Stimulated activated CD8-positive, alpha-beta memory T cell treated with anti-CD3 and anti-CD28 coated beads, Interleukin-15, amount 100 ng/mL, for 1 hour (primary cell): ENCODE results near the gene EPHB2.
"Not testable (repeated sequence)": the region's sequence is repeated elsewhere in the genome, so short reads cannot be mapped to it uniquely, and the experiment has no call there.

Experiments used
- DNase-seq: peaks from one replicate; pipeline ENCODE4 v3.0.0-alpha.2; 2020; ENCODE audit warnings: low read depth

Gene EPHB2

DNA sequence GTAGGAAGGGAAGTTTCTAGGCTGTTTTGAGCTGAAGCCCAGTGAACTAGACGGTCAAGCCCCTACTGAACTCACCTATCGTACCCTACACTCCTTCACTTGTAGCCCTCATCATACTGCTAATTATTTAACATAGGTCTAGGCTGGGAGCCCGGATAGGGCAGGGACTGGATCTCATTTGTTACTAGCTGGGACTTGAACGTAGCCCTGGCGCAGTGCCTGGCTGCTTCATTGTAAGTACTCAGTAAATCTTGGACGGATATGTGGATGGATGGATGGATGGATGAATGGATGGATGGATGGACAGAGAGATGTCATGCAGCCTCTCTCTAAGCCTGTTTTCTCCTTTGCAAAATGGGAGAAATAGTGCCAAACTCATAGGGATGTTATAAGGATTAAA lies 129.2 kb downstream of the EPHB2 start:
- no peak for DNase-seq

DNA sequence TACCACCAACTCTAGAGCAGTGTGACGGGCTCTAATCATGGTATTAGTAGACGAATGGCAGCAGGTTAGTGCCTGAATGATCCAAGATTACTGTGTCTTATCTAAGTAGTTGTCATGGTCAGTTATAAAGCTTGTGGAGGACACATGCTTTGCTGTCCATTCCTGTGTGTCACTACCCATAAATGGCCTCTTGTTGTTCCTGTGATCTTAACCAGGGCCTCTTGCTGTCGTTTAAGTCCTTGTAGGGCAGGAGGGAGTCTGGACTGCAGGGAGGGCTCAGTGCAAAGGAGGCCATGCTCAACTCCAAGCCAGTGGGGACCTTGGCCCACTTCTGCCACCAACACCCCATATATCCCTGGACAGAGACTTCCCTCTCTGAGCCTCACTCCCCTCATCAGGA lies 130.5 kb downstream of the EPHB2 start:
- DNase-seq = no peak

DNA sequence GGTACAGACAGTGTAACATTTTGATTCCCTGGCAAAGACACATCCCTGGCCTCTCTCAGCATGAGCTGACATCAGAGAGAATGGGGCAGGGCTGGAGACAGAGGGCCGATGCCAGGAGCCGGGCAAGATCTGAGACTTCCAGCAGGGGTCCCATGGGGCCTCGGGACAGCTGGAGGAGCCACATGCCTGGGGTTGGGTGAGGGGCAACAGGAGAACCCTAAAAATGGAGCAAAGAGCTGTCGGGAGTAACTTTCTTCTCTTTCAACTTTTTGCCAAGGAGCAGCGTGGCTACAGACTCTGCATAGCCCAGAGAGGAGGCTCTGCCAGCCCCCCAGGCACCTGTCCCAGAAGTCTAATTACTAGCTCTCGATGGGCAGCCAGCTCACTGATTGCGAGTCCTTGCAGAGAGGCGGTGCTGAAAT lies 131.2 kb downstream of the EPHB2 start:
- DNase-seq = no peak

DNA sequence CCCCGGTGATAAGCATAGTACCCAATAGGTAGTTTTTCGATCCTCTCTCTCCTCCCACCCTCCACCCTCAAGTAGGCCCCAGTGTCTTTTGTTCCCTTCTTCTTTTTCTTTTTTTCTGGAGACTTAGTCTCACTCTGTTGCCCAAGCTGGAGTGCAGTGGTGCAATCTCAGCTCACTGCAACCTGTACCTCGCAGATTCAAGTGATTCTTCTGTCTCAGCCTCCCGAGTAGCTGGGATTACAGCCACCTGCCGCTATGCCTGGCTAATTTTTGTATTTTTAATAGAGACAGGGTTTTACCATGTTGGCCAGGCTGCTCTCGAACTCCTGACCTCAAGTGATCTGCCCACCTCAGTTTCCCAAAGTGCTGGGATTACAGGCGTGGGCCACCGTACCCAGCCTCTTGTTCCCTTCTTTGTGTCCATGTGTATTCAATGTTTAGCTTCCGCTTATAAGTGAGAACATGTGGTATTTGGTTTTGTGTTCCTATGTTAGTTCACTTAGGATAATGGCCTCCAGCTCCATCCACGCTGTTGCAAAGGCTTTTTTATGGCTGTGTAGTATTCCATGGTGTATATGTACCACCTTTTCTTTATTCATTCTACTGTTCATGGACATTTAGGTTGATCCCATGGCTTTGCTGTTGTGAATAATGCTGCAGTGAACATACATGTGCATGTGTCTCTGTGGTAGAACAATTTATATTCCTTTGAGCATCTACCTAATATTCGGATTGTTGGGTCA lies 133.0 kb downstream of the EPHB2 start:
- DNase-seq = not testable (repeated sequence)

DNA sequence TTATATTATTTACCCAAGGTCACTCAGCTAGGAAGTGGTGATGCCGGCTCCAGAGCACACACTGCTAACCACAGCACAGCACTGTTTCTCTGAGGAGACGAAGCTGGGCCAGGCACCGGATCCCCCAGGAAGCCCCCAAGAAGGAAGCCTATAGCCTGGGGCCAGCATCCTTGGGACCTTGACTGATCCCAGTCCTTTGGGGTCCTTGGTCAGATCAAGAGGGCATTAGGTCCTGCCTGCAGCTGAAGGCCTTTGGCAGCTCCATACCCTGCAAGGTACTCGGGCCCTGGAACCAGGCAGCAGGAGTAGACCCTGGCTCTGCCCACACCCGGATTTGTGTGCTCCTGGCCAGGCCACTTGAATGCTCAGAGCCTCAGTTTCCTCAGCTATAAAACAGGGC lies 134.0 kb downstream of the EPHB2 start:
- DNase-seq = no peak

DNA sequence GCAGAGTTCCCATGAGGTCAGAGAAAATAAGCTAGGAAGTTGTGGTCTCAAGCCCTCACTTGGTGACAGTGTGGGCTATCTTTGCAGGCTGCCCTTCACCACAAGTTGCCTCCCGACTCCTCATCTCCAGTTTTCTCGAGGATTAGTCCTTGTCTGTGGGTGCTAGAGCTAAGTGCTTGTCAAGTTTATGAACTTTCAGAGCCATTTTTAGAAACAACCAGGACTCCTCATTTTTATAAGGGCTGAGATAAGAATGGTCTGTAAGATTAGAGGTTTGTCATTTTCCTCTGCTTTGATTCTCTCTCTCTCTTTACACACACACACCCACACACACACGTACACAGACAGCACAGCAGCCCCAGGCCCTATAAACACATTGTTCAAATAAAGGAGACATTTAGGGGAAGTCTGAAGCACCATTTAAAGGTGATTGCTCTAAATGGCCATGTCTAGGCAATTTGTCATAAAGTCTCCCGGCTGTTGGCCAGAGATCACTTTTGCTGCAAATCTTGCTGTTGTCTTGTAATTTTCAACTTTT lies 134.8 kb downstream of the EPHB2 start:
- no peak for DNase-seq

DNA sequence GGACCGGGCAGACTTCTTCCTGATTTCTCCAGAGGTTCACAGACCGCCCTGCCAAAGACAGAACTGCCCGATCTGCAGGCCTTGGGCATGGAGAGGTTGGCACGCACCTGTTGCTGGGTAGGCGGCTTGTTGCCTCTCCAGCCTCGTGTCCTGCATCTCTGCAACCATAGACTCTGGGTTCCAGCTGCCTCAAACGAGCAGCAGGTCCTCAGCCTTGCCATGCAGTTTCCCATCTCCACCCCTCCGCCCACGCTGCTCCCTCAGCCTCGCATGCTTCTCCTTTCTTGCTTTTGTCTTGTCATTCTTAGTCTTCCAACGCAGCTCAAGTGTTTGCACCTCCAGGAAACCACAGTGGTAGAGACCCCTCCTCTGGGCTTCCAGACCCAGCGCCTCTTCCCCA lies 135.8 kb downstream of the EPHB2 start:
- DNase-seq = no peak

DNA sequence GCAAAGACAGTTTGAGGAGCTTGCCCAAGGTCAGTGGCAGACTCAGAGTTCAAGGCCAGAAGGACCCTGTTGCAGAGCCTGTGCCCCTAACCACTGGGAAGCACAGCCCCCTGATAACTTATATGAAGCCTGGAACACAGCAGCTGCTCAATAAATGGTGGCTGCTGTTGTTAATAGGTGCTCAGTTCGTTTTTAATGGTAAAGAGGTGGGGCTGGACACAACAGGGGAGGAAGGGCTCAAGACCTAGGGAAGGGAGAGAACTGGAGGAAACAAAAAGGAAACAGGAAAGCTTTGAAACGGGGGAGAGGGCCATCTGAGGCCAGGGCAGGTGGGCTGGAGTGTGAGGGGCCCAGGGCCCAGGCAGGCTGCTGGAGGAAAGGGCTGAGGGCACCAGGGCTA lies 136.6 kb downstream of the EPHB2 start:
- no peak for DNase-seq

DNA sequence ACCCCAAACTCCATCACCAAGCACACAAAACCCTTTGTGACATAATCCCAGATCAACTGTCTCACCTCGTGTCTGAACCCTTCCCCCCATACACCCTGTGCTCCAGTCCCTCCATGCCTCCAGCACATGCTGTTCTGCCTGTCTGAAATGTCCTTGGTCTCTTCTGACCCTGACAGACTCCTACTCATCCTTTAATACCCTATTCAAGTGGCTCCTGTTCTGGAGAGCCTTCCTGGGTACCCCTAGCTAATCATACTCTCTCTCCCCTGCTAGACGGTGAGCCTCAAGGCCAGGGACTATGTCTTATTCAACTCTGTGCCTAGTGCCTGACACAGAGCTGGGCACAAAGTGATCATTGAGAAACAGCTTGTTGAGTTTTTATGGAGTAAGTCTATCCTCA lies 137.1 kb downstream of the EPHB2 start:
- DNase-seq = no peak

DNA sequence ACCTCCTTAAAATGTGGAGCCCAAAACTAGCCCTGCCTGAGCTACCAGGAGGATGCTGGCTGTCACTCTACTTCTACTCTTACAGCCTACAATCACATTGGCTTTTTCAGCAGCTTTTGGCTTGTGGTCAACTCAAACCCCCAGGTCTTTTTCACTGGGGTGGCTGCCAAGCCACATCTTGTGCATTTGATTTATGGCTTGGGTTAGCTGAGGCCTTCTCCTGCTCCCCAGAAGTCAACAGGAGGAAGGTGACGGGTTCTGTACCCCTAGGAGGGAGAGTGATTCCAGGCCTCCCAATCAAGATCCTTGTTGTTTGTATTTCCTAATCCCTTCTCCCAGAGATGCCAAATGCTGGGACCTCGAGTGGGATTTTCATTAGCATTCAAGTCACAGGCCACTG lies 137.8 kb downstream of the EPHB2 start:
- no peak for DNase-seq

DNA sequence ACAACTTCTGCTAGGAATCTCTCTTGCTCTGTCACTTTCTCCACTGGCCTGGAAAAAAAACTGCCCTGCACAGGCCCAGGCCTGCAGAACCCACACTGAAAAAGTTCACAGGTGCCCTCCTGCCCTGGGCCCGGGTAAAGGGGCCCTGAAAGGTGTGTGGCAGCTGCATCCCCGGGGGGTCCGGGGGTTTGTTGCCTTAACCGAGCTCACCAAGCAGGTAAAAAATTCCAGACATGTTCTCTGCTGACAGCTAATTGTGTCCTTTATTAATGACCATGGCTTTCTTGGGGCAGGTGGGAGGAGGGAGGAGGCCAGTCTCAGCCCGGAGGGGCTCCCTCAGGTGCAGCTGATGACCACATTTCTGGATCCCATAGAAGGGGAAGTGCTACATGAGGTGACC lies 139.1 kb downstream of the EPHB2 start:
- DNase-seq = no peak

DNA sequence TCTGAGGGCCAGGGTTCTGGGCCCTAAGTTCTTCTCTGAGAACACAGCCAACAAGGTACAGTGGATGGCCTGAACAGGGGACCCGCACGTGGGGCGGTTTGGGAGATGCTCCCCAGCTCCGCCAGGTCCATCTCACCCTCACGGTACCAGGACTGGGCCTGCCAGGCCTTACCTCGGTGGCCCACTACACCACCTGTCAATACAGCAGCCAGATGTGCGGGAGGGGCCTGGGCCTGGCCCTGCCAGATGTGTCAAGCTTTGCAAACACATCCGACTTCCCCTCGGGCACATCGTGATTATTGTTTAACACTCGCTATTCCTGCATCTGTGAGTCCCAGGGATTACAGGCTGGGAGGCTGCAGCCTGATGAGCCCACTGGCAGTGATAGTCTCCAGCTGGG lies 139.6 kb downstream of the EPHB2 start:
- DNase-seq = no peak

DNA sequence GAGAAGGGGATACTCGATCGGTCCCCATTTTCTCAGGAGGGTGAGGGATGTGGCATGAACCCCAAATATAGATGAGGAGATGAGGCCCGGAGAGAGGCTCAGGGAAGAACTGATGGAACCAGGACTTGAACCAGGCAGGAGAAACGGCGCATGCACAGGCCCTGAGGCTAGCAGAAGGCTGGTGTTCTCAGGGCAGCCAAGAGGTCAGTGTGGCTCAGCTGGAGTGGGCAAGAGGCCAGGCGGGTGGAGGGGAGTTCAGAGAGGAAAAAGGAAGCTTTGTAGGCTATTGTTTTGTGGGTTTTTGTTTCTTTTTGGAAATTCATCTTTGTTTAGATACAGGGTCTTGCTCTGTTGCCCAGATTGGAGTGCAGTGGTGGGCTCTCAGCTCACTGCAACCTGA lies 140.0 kb downstream of the EPHB2 start:
- no peak for DNase-seq

DNA sequence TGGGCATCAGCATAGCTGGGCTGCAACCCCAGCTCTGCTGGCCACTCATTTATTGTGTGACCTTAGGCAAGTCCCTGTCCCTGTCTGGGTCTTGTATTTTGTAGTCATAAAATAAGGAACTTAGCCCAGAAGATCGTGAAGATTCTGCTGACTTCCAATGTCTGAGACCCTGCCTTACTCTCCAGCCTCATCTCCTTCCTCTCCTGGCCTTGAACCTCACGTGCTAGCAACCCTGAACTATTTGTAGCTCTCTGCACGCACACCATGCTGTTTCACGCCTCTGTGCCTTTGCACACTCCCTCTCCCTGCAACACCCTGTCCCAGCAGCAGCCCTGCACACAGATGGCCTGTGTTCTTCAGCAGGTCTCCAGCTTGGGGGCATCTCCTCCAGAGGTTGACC lies 140.9 kb downstream of the EPHB2 start:
- no peak for DNase-seq

DNA sequence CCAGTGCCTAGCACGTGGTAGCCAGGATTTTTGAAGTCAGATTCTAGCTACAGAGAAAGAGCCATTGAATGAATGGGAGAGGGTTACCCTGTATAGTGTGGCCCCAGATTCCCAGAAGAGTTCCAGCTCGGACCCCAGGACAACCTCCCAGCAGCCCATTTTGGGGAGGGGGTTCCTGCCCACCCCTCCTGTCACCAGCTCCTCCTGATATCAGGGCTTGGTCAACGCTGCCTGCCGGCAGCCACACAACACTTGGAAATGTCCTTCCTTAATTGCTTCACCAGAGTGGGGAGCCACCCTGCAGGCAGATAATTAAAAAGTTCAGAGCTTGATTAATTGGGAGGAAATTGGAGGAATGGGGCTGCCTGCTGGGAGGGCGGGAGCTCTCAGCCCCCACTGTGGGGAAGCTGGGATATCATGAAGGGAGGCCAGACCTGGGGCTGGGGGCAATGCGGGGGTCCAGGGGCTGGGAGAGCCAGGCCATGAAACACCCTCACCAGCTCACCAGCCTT lies 141.6 kb downstream of the EPHB2 start:
- no peak for DNase-seq

DNA sequence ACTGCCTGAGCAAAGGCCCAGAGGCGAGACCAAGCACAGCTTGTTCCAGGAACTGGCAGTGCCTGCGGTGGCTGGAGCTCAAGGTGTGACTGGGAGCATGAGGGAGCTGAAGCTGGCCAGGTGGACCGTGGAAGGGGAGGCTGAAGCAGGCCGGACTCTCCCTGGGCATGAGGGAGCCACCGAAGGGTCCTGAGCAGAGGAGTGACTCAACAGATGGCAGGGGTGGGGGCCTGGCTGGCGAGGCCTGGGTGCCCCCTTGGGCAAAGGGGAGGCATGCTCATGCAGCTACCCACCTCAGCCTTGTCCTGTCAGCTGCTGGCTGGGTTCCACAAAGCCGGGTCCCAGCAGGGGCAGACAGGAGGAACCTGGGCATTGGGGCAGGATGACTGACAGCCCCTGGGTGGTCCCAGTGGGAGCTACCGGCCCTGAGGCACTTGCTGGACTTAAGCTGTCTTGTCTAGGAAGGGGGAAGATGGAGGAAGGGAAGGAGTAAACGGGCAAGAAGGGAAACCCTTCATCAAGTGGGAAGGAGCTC lies 143.1 kb downstream of the EPHB2 start:
- DNase-seq = no peak

DNA sequence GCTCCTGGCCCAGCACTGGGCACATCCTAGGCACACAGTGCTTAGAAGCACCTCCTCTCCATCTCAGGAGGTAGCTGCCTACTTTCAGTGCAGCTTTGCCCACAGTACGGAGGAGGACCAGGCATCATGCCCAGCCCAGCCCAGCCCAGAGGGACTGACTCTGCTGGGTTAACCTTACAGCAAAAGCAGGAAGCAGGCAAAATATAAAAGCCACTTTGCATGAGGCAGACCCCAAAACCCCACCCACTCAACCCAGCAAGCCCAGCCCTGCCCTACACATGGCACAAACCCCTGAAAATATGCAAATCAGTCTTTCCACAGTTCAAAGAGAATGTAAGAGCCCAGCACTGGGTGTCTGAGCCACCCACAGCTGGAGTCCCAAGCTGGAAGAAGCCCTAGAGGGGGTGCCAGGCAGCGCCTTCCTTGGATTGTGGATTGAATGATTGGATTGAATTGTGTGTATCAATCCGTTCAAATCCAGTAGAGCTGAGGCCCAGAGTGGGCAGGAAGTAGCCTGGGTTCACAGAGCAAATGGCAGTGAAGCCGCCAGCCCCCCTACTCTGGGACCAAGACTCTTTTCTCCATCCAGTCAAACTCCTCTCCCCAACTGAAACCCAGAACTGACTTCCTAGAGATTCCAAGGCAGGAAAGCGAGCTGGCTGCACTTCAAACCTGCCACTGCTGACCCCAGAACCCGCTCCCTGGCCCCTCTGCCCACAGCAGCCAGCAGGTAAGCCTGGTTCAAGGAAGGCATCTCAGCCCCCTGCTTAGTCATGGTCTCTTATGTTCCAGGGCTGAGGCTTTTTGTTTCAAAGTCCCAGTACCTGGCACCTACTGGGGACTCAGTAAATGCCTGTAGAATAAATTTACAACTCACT lies 144.3 kb downstream of the EPHB2 start:
- no peak for DNase-seq

DNA sequence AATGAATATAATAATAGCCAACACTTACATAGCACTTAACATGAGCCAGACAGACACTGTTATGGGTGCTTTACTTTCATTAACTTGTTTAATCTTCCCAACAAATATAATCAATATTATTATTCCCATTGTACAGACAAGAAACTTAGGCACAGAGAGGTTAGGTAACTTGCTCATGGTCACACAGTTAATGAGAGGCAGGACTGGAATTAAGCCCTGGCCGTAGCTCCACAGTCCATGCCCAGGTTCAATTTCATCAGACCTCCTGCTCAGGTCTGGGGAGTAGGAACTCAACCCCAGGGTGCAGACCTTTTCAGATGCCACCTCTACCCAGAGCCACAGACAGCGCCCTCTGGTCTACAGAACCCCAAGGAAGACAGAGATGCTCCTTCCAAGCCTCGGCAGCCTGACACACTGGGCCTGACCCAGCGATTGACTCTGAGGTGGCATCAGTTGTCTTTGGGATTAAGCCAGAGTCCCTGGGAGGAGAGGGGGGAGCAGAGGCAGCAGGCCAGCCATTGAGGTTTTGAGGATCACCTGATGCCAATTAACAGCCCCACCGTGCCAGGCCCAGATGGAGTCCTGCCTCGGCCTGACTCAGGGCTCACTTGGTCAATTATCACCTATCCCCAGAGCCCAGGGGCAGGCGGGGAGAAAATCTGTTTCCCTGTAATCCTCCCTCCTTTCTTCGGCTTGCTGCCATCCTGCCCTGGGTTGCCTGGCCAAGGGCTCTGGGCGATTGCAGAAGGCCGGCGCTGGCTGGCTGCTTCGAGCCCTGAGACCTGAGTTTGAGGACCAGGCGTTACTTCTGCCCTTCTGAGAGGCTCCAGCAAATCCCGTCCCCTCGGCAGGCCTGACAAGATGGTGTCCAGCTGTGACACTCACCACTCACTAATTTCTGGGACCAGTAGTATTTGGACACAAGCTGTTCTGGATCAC lies 145.3 kb downstream of the EPHB2 start:
- no peak for DNase-seq

DNA sequence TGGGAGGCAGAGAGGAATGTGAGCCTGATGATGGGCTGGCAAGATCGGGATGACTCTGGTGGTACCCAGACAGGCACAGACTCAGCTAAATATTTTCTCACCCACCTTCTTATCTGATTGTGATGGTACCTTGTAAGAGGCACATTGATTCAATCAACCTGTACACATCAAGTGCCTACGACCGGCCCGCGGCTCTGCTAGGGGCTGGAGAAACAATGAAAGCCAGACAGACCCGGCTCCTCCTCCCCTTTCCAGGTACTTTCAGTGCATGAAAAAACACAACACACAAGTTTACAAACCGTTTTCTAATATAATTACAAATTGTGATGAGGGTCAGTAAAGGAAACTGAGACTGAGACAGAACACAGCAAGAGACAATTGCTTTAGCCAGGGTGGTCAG lies 147.0 kb downstream of the EPHB2 start:
- no peak for DNase-seq

DNA sequence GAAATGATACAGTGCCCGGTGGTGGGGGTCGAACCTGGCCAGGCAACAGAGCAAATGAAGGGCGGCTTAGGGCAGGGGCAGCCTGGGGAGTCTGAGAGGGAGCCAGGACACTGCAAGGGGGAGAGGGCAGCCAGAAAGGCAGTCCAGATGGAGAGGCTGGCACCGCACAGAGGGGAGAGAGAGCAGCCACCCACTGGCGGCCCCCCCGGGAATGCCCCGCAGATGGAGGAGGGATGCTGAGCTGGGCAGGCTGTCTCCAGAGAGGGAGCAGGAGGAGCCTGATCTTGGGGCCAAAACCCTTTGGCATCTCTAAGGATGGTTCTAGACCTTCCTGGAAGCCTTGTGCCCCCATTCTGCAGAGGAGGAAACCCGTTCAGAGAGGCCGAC lies 149.8 kb downstream of the EPHB2 start:
- DNase-seq = no peak

DNA sequence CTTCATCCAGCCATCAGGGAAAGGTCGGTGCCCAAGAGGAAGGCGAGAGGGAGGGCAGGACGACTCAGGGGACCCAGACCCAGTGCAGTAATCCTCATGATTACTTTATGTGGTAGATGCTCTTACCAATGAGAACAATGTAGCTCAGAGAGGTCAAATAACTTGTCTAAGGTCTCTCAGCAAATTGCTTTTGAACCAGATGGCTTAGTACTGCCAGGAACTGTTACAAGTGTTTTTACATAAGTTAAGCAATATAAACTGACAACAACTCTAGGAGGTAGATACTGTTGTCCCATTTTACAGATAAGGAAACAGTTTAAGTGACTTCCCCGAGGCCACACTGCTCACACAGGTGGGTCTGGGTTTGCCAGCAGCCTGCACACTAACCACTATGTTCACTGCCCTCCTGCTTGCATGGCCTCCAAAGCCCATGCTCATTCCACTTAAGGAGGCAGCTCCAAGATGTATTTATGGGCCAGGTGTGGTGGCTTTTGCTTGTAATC lies 150.3 kb downstream of the EPHB2 start:
- DNase-seq = no peak
